Hepatocyte (in vitro differentiated cells): Measurements from ENCODE around the gene DTNBP1. TPM values are rescaled to one million over a fixed set of nuclear protein-coding genes. Genes with fewer than 3 reads are reported as not detected.

Experiments
- DNase-seq: peaks from one replicate; pipeline ENCODE4 v3.0.0-alpha.2; 2016; ENCODE audit warnings: low spot score
- H2AFZ ChIP-seq: fragments of 200-600 bp; sonication (generic); 2 replicates; pipeline ENCODE4 v1.6.0; 2016; ENCODE audit warnings: antibody characterized with exemption, mild to moderate bottlenecking
- H3K27ac ChIP-seq: fragments of 200-600 bp; sonication (generic); 2 replicates; pipeline ENCODE4 v1.5.1; 2016; ENCODE audit warnings: mild to moderate bottlenecking
- H3K27me3 ChIP-seq: fragments of 200-600 bp; sonication (generic); 2 replicates; pipeline ENCODE4 v1.6.1; 2016
- H3K36me3 ChIP-seq: fragments of 200-600 bp; sonication (generic); replicated peaks from 2 replicates; pipeline ENCODE4 v1.5.1; 2016; ENCODE audit warnings: low read depth; ENCODE audit not compliant: insufficient read depth
- H3K4me1 ChIP-seq: fragments of 200-600 bp; sonication (generic); 2 replicates; pipeline ENCODE4 v1.5.1; 2016; ENCODE audit warnings: mild to moderate bottlenecking, moderate library complexity; ENCODE audit not compliant: insufficient read depth
- H3K4me2 ChIP-seq: fragments of 200-600 bp; sonication (generic); 2 replicates; pipeline ENCODE4 v1.6.0; 2016
- H3K4me3 ChIP-seq: fragments of 200-600 bp; sonication (generic); 2 replicates; pipeline ENCODE4 v1.5.1; 2016; ENCODE audit warnings: mild to moderate bottlenecking
- H3K79me2 ChIP-seq: fragments of 200-600 bp; sonication (generic); 2 replicates; pipeline ENCODE4 v1.6.0; 2017; ENCODE audit warnings: mild to moderate bottlenecking
- H3K9me2 ChIP-seq: fragments of 200-600 bp; sonication (generic); replicated peaks from 2 replicates; pipeline ENCODE4 v1.6.0; 2017; ENCODE audit warnings: mild to moderate bottlenecking; ENCODE audit not compliant: insufficient read depth
- H3K9me3 ChIP-seq: fragments of 200-600 bp; sonication (generic); 2 replicates; pipeline ENCODE4 v1.5.1; 2016; ENCODE audit warnings: low read depth, mild to moderate bottlenecking
- H4K20me1 ChIP-seq: fragments of 200-600 bp; sonication (generic); 2 replicates; pipeline ENCODE4 v1.6.0; 2016; ENCODE audit warnings: mild to moderate bottlenecking; ENCODE audit not compliant: insufficient read depth, poor library complexity, severe bottlenecking
- CTCF ChIP-seq: fragments of 200-600 bp; sonication (generic); IDR thresholded peaks from 2 replicates; pipeline ENCODE4 v1.5.1; 2016; ENCODE audit warnings: antibody characterized with exemption, mild to moderate bottlenecking; ENCODE audit not compliant: poor library complexity
- EZH2 ChIP-seq: fragments of 200-600 bp; sonication (generic); IDR thresholded peaks from 2 replicates; pipeline ENCODE4 v1.6.1; 2016; ENCODE audit warnings: antibody characterized with exemption, mild to moderate bottlenecking, borderline replicate concordance
- EZH2phosphoT487 ChIP-seq: fragments of 200-600 bp; sonication (generic); IDR thresholded peaks from one replicate; pipeline ENCODE4 v1.6.1; 2018; ENCODE audit warnings: antibody characterized with exemption, mild to moderate bottlenecking, low read depth, moderate library complexity; ENCODE audit not compliant: unreplicated experiment, severe bottlenecking
- WGBS: methylation state at CpG from one replicate; pipeline ENCODE4 v1.1.6; 2016; ENCODE audit warnings: low lambda C conversion rate; ENCODE audit errors: missing lambda C conversion rate; 5-methylcytosine and 5-hydroxymethylcytosine counted together
- polyA plus RNA-seq: library from polyadenylated mRNA; unstranded; fragments of >200 nt; fragmentation: Nextera tagmentation; extraction: Ambion mirVana; gene quantifications from 2 replicates; pipeline ENCODE4 v1.2.1, GENCODE V29; 2016
- total RNA-seq: library from RNA; depleted of rRNA; stranded (reverse); fragments of >200 nt; gene quantifications from 2 replicates; pipeline ENCODE4 v1.2.3, GENCODE V29; 2014

DTNBP1 gene
- total and polyA plus RNA-seq, 2 experiments from 2014 or later: 3.4 to 25.6 TPM

DNA sequence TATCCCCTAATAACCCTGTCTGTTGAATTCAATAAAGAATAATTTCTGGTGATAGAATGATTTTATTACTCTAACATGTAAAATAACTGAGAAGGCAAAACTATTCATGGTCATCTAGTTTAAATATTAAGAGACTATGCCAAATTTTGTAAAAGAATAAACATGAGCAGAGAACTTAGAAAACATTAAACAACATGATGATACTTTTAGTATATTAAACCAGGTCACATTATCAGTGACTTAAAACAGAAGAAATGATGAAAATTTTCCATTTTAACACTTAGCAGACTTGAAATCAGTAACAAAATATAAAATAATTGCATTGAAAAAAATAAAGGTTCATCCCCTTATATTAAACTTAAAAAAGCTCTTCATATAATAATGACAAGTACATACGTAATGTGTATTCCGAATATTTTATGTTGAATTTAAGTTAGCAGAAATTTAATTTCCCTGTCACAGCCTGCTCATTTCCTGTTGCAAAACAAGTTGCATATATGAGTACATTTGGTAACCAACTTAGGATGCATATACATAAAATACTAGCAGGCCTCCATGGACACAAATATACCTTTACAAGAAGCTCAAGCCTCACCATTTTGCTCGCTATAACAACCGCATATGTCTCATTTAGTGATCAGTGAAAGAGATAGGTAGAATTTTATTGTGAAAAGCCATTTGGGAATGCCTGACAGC is 40.6 kb downstream of the DTNBP1 start:
- Histone ChIP-seq H3K4me2 (no peak overlapping the region), H4K20me1 (no peaks in the 10 kb centered on the region), H3K9me2 (no peaks in the 10 kb centered on the region), H3K27me3 (no peaks in the 10 kb centered on the region), H3K4me3 (no peak overlapping the region), H3K36me3 (no peaks in the 10 kb centered on the region), H3K9me3 (no peaks in the 10 kb centered on the region), H3K4me1 (peaks cover 16% of the 10 kb centered on the region), H3K79me2 (peaks cover 13% of the 10 kb centered on the region), H3K27ac (no peak overlapping the region), H2AFZ (no peak overlapping the region)
- no peak for DNase-seq
- no peak for TF ChIP-seq EZH2phosphoT487
- TF ChIP-seq CTCF: no peak
- WGBS: 93% methylated on average over 4 of the region's 4 CpGs

GRCh38 chr6:15621203-15622044 is 41.4 kb downstream of the DTNBP1 start:
- Histone ChIP-seq H3K4me1 (peaks cover 11% of the 10 kb centered on the region), H3K4me2 (peak overlapping the region; percentile 7), H3K79me2 (peaks cover 20% of the 10 kb centered on the region), H3K27me3 (no peaks in the 10 kb centered on the region), H3K36me3 (no peaks in the 10 kb centered on the region), H4K20me1 (no peaks in the 10 kb centered on the region), H3K9me2 (no peaks in the 10 kb centered on the region), H3K27ac (peak overlapping the region; percentile 32), H3K9me3 (no peaks in the 10 kb centered on the region), H2AFZ (no peak overlapping the region), H3K4me3 (no peak overlapping the region)
- TF ChIP-seq EZH2: no peak
- 42% methylated on average over 6 of the region's 6 CpGs for whole genome bisulfite sequencing
- peak; percentile 29 for DNase-seq

GRCh38 chr6:15620611-15621010 is 42.2 kb downstream of the DTNBP1 start:
- H3K27me3 ChIP-seq: no peaks in the 10 kb centered on the region
- no peaks in the 10 kb centered on the region for H4K20me1 ChIP-seq
- 46% methylated on average over 4 of the region's 4 CpGs for WGBS
- H3K36me3 ChIP-seq: no peaks in the 10 kb centered on the region
- H3K4me2 ChIP-seq: no peak overlapping the region
- no peaks in the 10 kb centered on the region for H3K9me3 ChIP-seq
- DNase-seq: no peak
- H3K27ac ChIP-seq: no peak overlapping the region
- H3K9me2 ChIP-seq: no peaks in the 10 kb centered on the region
- H3K79me2 ChIP-seq: peaks cover 20% of the 10 kb centered on the region
- H3K4me3 ChIP-seq: no peak overlapping the region
- H2AFZ ChIP-seq: no peak overlapping the region
- H3K4me1 ChIP-seq: peaks cover 11% of the 10 kb centered on the region
- TF ChIP-seq EZH2phosphoT487: no peak
- no peak for TF ChIP-seq CTCF
- no peak for TF ChIP-seq EZH2

DNA sequence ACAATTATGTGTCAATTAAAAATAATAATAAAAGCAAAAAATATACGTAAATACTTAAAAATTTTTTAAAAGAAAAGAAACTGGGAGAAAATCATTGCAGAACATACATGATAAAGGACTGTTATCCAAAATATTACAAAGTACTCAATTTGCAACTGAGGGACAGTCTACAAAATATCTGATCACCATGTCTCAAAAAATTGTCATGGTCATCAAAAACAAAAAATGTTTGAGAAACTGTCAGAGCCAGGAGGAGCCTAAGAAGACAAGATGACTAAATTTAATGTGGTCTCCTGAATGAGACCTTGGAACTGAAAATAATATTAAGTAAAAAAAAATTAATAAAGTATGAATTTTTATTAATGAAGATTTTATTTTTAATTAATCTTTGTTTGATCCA is 43.5 kb downstream of the DTNBP1 start:
- Histone ChIP-seq H3K4me1 (peaks cover 13% of the 10 kb centered on the region), H3K4me3 (no peak overlapping the region), H3K9me2 (no peaks in the 10 kb centered on the region), H3K79me2 (peaks cover 20% of the 10 kb centered on the region), H3K27me3 (no peaks in the 10 kb centered on the region), H3K27ac (no peak overlapping the region), H4K20me1 (no peaks in the 10 kb centered on the region), H3K4me2 (no peak overlapping the region), H2AFZ (no peak overlapping the region), H3K9me3 (no peaks in the 10 kb centered on the region), H3K36me3 (no peaks in the 10 kb centered on the region)
- WGBS: 100% methylated on average over 1 of the region's 1 CpG
- TF ChIP-seq CTCF: no peak
- TF ChIP-seq EZH2phosphoT487: no peak
- TF ChIP-seq EZH2: no peak
- no peak for DNase-seq
